H1 (cell line): Measurements from ENCODE around the gene REG1A. TPM values are rescaled to one million over a fixed set of nuclear protein-coding genes. Genes with fewer than 3 reads are reported as not detected.

Experiments used
- CTCF ChIA-PET: fragments of 300-600 bp; sonication (Branson Sonifier 250); formaldehyde crosslinking; loops from one replicate; lab custom pipeline; 2021; ENCODE audit not compliant: partially characterized antibody; lab: Charles Lee
- POLR2A ChIA-PET: fragments of 300-600 bp; sonication (Branson Sonifier 250); formaldehyde crosslinking; loops from one replicate; lab custom pipeline; 2021; ENCODE audit warnings: inconsistent platforms; ENCODE audit not compliant: partially characterized antibody; lab: Charles Lee
- DNase-seq, 2 experiments: peaks; one replicate each; pipeline versions ENCODE4 v3.0.0 to v3.0.0-alpha.2; 2010 to 2022; ENCODE audit warnings: low spot score in 2 of 2, low read depth in 1 of 2, mixed read lengths in 1 of 2
- FAIRE-seq: peaks from 2 replicates; lab custom pipeline; 2011; peaks lifted over from hg19 to GRCh38; lab: Jason Lieb, UNC
- H2AFZ ChIP-seq: 2 replicates; pipeline ENCODE4 v1.8.1; 2012; ENCODE audit warnings: low read length, inconsistent platforms
- H2AK5ac ChIP-seq: 2 replicates; pipeline ENCODE4 v1.6.1; 2013; ENCODE audit warnings: low read depth, low read length
- H2BK120ac ChIP-seq: replicated peaks from 2 replicates; pipeline ENCODE3; 2013; ENCODE audit warnings: low read depth, low read length, inconsistent platforms
- H2BK12ac ChIP-seq: 2 replicates; pipeline ENCODE4 v1.6.1; 2013; ENCODE audit warnings: low read depth, low read length
- H2BK15ac ChIP-seq: 2 replicates; pipeline ENCODE4 v1.6.1; 2013; ENCODE audit warnings: low read length
- H2BK20ac ChIP-seq: 2 replicates; pipeline ENCODE4 v1.6.1; 2013; ENCODE audit warnings: low read length
- H2BK5ac ChIP-seq: 2 replicates; pipeline ENCODE4 v1.6.1; 2013; ENCODE audit warnings: low read depth, low read length
- H3K14ac ChIP-seq: 2 replicates; pipeline ENCODE4 v1.6.1; 2013; ENCODE audit warnings: inconsistent platforms; ENCODE audit not compliant: insufficient read length
- H3K18ac ChIP-seq: 2 replicates; pipeline ENCODE4 v1.6.1; 2013; ENCODE audit warnings: low read length; ENCODE audit errors: extremely low read depth
- H3K23ac ChIP-seq: 2 replicates; pipeline ENCODE4 v1.6.1; 2013; ENCODE audit warnings: inconsistent platforms; ENCODE audit not compliant: insufficient read length
- H3K23me2 ChIP-seq: 2 replicates; pipeline ENCODE4 v1.6.1; 2013; ENCODE audit warnings: low read depth, low read length
- H3K27ac ChIP-seq: 2 replicates; pipeline ENCODE4 v1.6.1; 2011; ENCODE audit warnings: low read depth, low read length, inconsistent platforms
- H3K27me3 ChIP-seq, 4 experiments: replicated peaks in 1 of 4; 1 replicate in 1 of 4; 2 replicates in 3 of 4; pipeline versions ENCODE4 v1.6.1 to v1.8.1; 2011 to 2013; ENCODE audit warnings: low read length in 3 of 4, mild to moderate bottlenecking in 3 of 4, inconsistent platforms in 2 of 4, mixed read lengths in 2 of 4, moderate library complexity in 1 of 4; ENCODE audit not compliant: control insufficient read depth in 3 of 4, insufficient read depth in 3 of 4; ENCODE audit errors: extremely low read depth in 1 of 4
- H3K36me3 ChIP-seq, 4 experiments: 2 replicates each; pipeline versions ENCODE4 v1.6.1 to v1.8.1; 2011 to 2013; ENCODE audit warnings: mild to moderate bottlenecking in 4 of 4, low read length in 3 of 4, moderate library complexity in 2 of 4, control low read depth in 1 of 4, inconsistent platforms in 1 of 4; ENCODE audit not compliant: insufficient read depth in 4 of 4, control insufficient read depth in 2 of 4
- H3K4ac ChIP-seq: replicated peaks from 2 replicates; pipeline ENCODE3; 2013; ENCODE audit warnings: low read length, low read depth, mixed read lengths, inconsistent platforms; ENCODE audit not compliant: insufficient read length
- H3K4me1 ChIP-seq, 4 experiments: replicated peaks in 1 of 4; 1 replicate in 1 of 4; 2 replicates in 3 of 4; pipeline versions ENCODE4 v1.6.1 to v1.8.1; 2011 to 2013; ENCODE audit warnings: low read length in 3 of 4, inconsistent platforms in 2 of 4, mixed read lengths in 1 of 4; ENCODE audit not compliant: insufficient read depth in 4 of 4, control insufficient read depth in 3 of 4
- H3K4me2 ChIP-seq, 2 experiments: 2 replicates each; pipeline versions ENCODE4 v1.6.1 to v1.8.1; 2011 to 2013; ENCODE audit warnings: low read depth in 2 of 2, low read length in 2 of 2, control low read depth in 1 of 2, inconsistent platforms in 1 of 2, mild to moderate bottlenecking in 1 of 2; ENCODE audit not compliant: insufficient read depth in 1 of 2
- H3K4me3 ChIP-seq, 4 experiments: fragments of 200-600, 300-600 bp in 1 of 4; sonication (generic), shearing (Covaris generic), sonication (Bioruptor Twin) in 1 of 4; 2 replicates each; pipeline versions ENCODE4 v1.5.1 to v1.8.1; 2011 to 2016; ENCODE audit warnings: low read length in 4 of 4, low read depth in 3 of 4, control low read depth in 2 of 4, inconsistent platforms in 2 of 4, mild to moderate bottlenecking in 2 of 4, mixed read lengths in 1 of 4, moderate library complexity in 1 of 4; ENCODE audit not compliant: insufficient read depth in 2 of 4; ENCODE audit errors: extremely low read depth in 1 of 4
- H3K56ac ChIP-seq: replicated peaks from 2 replicates; pipeline ENCODE3; 2013; ENCODE audit warnings: low read depth, mild to moderate bottlenecking, mixed read lengths, low read length, inconsistent platforms; ENCODE audit not compliant: insufficient read length
- H3K79me1 ChIP-seq: 2 replicates; pipeline ENCODE4 v1.6.1; 2013; ENCODE audit warnings: low read depth, low read length, control low read depth
- H3K79me2 ChIP-seq, 2 experiments: 2 replicates each; pipeline versions ENCODE4 v1.6.1 to v1.8.1; 2012 to 2013; ENCODE audit warnings: low read length in 2 of 2, mild to moderate bottlenecking in 2 of 2, inconsistent platforms in 1 of 2; ENCODE audit not compliant: insufficient read depth in 2 of 2, control insufficient read depth in 1 of 2
- H3K9ac ChIP-seq, 4 experiments: replicated peaks in 1 of 4; 1 replicate in 1 of 4; 2 replicates in 3 of 4; pipeline versions ENCODE4 v1.6.1 to v1.8.1; 2011 to 2013; ENCODE audit warnings: low read depth in 3 of 4, low read length in 3 of 4, control low read depth in 2 of 4, mild to moderate bottlenecking in 2 of 4, moderate library complexity in 2 of 4, inconsistent platforms in 1 of 4; ENCODE audit errors: extremely low read depth in 1 of 4
- H3K9me3 ChIP-seq, 2 experiments: 2 replicates each; pipeline versions ENCODE4 v1.6.1 to v1.8.1; 2012 to 2013; ENCODE audit warnings: mild to moderate bottlenecking in 2 of 2, moderate library complexity in 2 of 2, control low read depth in 1 of 2, inconsistent platforms in 1 of 2, low read depth in 1 of 2, low read length in 1 of 2, mixed read lengths in 1 of 2; ENCODE audit not compliant: insufficient read depth in 2 of 2
- H4K20me1 ChIP-seq, 2 experiments: replicated peaks in 1 of 2; 2 replicates each; pipeline versions ENCODE3 to v1.8.1; 2011 to 2013; ENCODE audit warnings: inconsistent platforms in 2 of 2, low read length in 2 of 2, mild to moderate bottlenecking in 1 of 2; ENCODE audit not compliant: insufficient read depth in 2 of 2, control insufficient read depth in 1 of 2
- H4K5ac ChIP-seq: 2 replicates; pipeline ENCODE4 v1.6.1; 2013; ENCODE audit warnings: low read length, low read depth, mixed read lengths, inconsistent platforms; ENCODE audit not compliant: insufficient read length
- H4K8ac ChIP-seq: 2 replicates; pipeline ENCODE4 v1.8.0; 2013; ENCODE audit warnings: mild to moderate bottlenecking, moderate library complexity, low read length, inconsistent platforms; ENCODE audit not compliant: insufficient read depth; ENCODE audit errors: extremely low read depth
- H4K91ac ChIP-seq: replicated peaks from 2 replicates; pipeline ENCODE3; 2013; ENCODE audit warnings: low read length, mixed read lengths, inconsistent platforms; ENCODE audit not compliant: insufficient read length
- BACH1 ChIP-seq: IDR thresholded peaks from 2 replicates; pipeline ENCODE4 v1.6.1; 2012; ENCODE audit warnings: low read length, improper control_type of control experiment
- CHD1 ChIP-seq: IDR thresholded peaks from 2 replicates; pipeline ENCODE4 v1.6.1; 2012; ENCODE audit warnings: low read depth, low read length, improper control_type of control experiment
- FOSL1 ChIP-seq: IDR thresholded peaks from 2 replicates; pipeline ENCODE4 v1.6.1; 2011; ENCODE audit warnings: mild to moderate bottlenecking, low read depth, low read length, moderate library complexity; ENCODE audit not compliant: insufficient read depth
- JUN ChIP-seq: IDR thresholded peaks from 2 replicates; pipeline ENCODE4 v1.6.1; 2011; ENCODE audit warnings: low read depth, mild to moderate bottlenecking, improper control_type of control experiment, low read length
- TAF7 ChIP-seq: optimal IDR thresholded peaks from 2 replicates; pipeline ENCODE3; 2011; ENCODE audit warnings: low read depth, mild to moderate bottlenecking, inconsistent platforms, low read length, moderate library complexity, borderline replicate concordance
- WGBS, 2 experiments: shearing (Covaris generic) in 1 of 2; methylation state at CpG; one replicate each; pipeline versions ENCODE4 v1.1.6 to v1.1.7; 2013 to 2015; ENCODE audit warnings: low lambda C conversion rate in 2 of 2, mixed read lengths in 2 of 2, inconsistent platforms in 1 of 2, low coverage in 1 of 2, missing lambda C conversion rate in 1 of 2; ENCODE audit not compliant: insufficient replicate concordance in 2 of 2, insufficient coverage in 1 of 2, insufficient read length in 1 of 2; ENCODE audit errors: extremely low coverage in 1 of 2, missing lambda C conversion rate in 1 of 2; 5-methylcytosine and 5-hydroxymethylcytosine counted together
- polyA plus RNA-seq, 7 experiments: library from polyadenylated mRNA; depleted of rRNA in 3 of 7; stranded (reverse) in 5 of 7; unstranded in 2 of 7; fragments of >200 nt in 5 of 7; fragments of 200-250 nt in 2 of 7; gene quantifications; 1 replicate in 5 of 7; 2 replicates in 1 of 7; 4 replicates in 1 of 7; pipeline versions ENCODE4 v1.2.1 to v1.2.3, GENCODE V29; 2011 to 2013; ENCODE audit warnings: missing spikeins in 2 of 7, mixed read lengths in 2 of 7
- total RNA-seq: library from RNA; stranded (reverse); fragmentation: NEBNext Ultra II Directional; extraction: Animal tissue kit (Norgen Biotek cat#: 25700); gene quantifications from 2 replicates; pipeline ENCODE4 v1.2.1, GENCODE V29; 2021

Gene REG1A
- total and polyA plus RNA-seq, 2 of the 8 experiments (the other 6 are each of a cell fraction or from before 2014, with no cell fraction given), result not detected

DNA sequence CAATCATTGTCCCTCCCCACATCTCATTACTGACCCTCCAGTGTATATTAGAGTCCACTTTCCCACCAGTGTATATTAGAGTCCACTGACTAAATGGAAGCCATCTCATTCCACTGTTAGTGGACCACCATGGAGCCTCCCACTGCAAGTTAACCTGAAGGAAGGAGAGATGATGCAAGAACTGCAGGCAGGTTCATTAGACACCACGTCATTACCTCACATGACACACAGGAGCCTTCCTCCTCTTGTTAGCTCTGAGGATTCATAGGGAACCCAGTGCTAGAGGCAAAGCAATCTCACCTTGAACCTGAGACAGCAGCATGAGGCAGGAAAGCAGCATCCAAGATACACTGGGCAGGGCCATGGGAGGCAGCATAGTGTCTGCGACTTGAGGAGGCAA, 38.7 kb downstream of the REG1A start:
- no peaks in the 10 kb centered on the region; the same call in 1 of the 2 replicates for H3K23me2 ChIP-seq
- no peak overlapping the region for H4K91ac ChIP-seq
- H3K79me2 ChIP-seq, result no peaks in the 10 kb centered on the region
- H3K9me3 ChIP-seq, result no peaks in the 10 kb centered on the region
- no peaks in the 10 kb centered on the region for H4K20me1 ChIP-seq
- no peak overlapping the region for H2AFZ ChIP-seq
- H4K5ac ChIP-seq, result no peak overlapping the region
- H2BK5ac ChIP-seq, result no peak overlapping the region
- H3K4me1 ChIP-seq, result no peaks in the 10 kb centered on the region
- DNase-seq (no peak), FAIRE-seq (no peak)
- H3K9ac ChIP-seq, result no peak overlapping the region
- no peaks in the 10 kb centered on the region for H3K36me3 ChIP-seq
- H3K79me1 ChIP-seq, result no peaks in the 10 kb centered on the region
- ChIA-PET CTCF (no interaction called here), POLR2A (no interaction called here)
- no peak overlapping the region for H2BK12ac ChIP-seq
- H3K4me3 ChIP-seq, result no peak overlapping the region
- no peak overlapping the region for H2AK5ac ChIP-seq
- 96% methylated on average over 2 of the region's 2 CpGs; no CpG with 5 or more reads in 1 of the 2 experiments for WGBS, 2 experiments
- no peak overlapping the region for H4K8ac ChIP-seq
- H3K18ac ChIP-seq, result no peak overlapping the region
- no peak for TF ChIP-seq CHD1
- no peak for TF ChIP-seq TAF7
- no peak for TF ChIP-seq BACH1
- no peak for TF ChIP-seq FOSL1
- no peak for TF ChIP-seq JUN
- H3K14ac ChIP-seq, result no peak overlapping the region
- H3K56ac ChIP-seq, result no peak overlapping the region
- H3K4ac ChIP-seq, result no peak overlapping the region
- H3K23ac ChIP-seq, result no peak overlapping the region
- no peak overlapping the region for H2BK15ac ChIP-seq
- no peak overlapping the region for H2BK20ac ChIP-seq
- H3K27ac ChIP-seq, result no peak overlapping the region
- H3K4me2 ChIP-seq, result no peak overlapping the region
- H3K27me3 ChIP-seq, result no peaks in the 10 kb centered on the region
- no peak overlapping the region for H2BK120ac ChIP-seq
